IMR-90 (cell line): Measurements from ENCODE around the gene TCEAL4. TPM values are rescaled to one million over a fixed set of nuclear protein-coding genes. Genes with fewer than 3 reads are reported as not detected.

Source experiments
- ATAC-seq: fragments of 200-7000 bp; cut with Tn5 transposase; 2 replicates; pipeline ENCODE4 v1.9.1; 2020; ENCODE audit warnings: low read depth, mild to moderate bottlenecking, moderate library complexity
- BruUV-seq: library from RNA; stranded (reverse); fragments of 400-500 nt; replicated peaks from 2 replicates; lab custom pipeline; 2021; lab: Mats Ljungman, UMichigan
- CTCF ChIA-PET: fragments of 300-600 bp; formaldehyde crosslinking; extraction: SDS; loops from one replicate; lab custom pipeline; 2021; ENCODE audit warnings: antibody characterized with exemption; lab: Yijun Ruan, JAX
- POLR2A ChIA-PET: fragments of 300-600 bp; sonication (Branson Sonifier 250); formaldehyde crosslinking; loops from one replicate; lab custom pipeline; 2022; ENCODE audit warnings: antibody characterized with exemption; ENCODE audit not compliant: unreplicated experiment; lab: Charles Lee
- DNase-seq: peaks from one replicate; pipeline ENCODE4 v3.0.0; 2013
- H2AFZ ChIP-seq: replicated peaks from 2 replicates; pipeline ENCODE3; 2013; ENCODE audit warnings: low read length, mild to moderate bottlenecking; ENCODE audit not compliant: poor library complexity
- H2AK5ac ChIP-seq: 2 replicates; pipeline ENCODE4 v1.6.1; 2013; ENCODE audit warnings: low read depth, low read length, inconsistent platforms
- H2AK9ac ChIP-seq: replicated peaks from 2 replicates; pipeline ENCODE3; 2013; ENCODE audit warnings: mild to moderate bottlenecking, low read depth, low read length, moderate library complexity; ENCODE audit not compliant: poor library complexity
- H2BK120ac ChIP-seq: 2 replicates; pipeline ENCODE4 v1.6.1; 2013; ENCODE audit warnings: low read depth, low read length, inconsistent platforms
- H2BK15ac ChIP-seq: 3 replicates; pipeline ENCODE4 v1.6.1; 2013; ENCODE audit warnings: low read depth, low read length, inconsistent platforms
- H2BK20ac ChIP-seq: 2 replicates; pipeline ENCODE4 v1.6.1; 2013; ENCODE audit warnings: low read depth, mild to moderate bottlenecking, inconsistent platforms, low read length, moderate library complexity
- H2BK5ac ChIP-seq: 2 replicates; pipeline ENCODE4 v1.6.1; 2013; ENCODE audit warnings: mild to moderate bottlenecking, low read depth, low read length, inconsistent platforms; ENCODE audit not compliant: poor library complexity, severe bottlenecking
- H3K14ac ChIP-seq: replicated peaks from 2 replicates; pipeline ENCODE4 v1.6.1; 2013; ENCODE audit warnings: low read depth, low read length, inconsistent platforms
- H3K18ac ChIP-seq: 2 replicates; pipeline ENCODE4 v1.6.1; 2013; ENCODE audit warnings: low read depth, low read length, control low read depth
- H3K23ac ChIP-seq: 2 replicates; pipeline ENCODE4 v1.6.1; 2013; ENCODE audit warnings: low read depth, low read length, inconsistent platforms
- H3K27ac ChIP-seq: 2 replicates; pipeline ENCODE4 v1.5.1; 2013; ENCODE audit warnings: mild to moderate bottlenecking, control low read depth, low read length; ENCODE audit not compliant: insufficient read depth
- H3K27me3 ChIP-seq: 2 replicates; pipeline ENCODE4 v1.6.1; 2013; ENCODE audit warnings: low read length; ENCODE audit not compliant: control insufficient read depth, insufficient read depth
- H3K36me3 ChIP-seq: 2 replicates; pipeline ENCODE4 v1.6.1; 2013; ENCODE audit warnings: low read length, mixed read lengths; ENCODE audit not compliant: control insufficient read depth, insufficient read depth
- H3K4ac ChIP-seq: 2 replicates; pipeline ENCODE4 v1.6.1; 2013; ENCODE audit warnings: low read depth, low read length, inconsistent platforms
- H3K4me1 ChIP-seq: 2 replicates; pipeline ENCODE4 v1.6.1; 2013; ENCODE audit warnings: low read length, mixed read lengths; ENCODE audit not compliant: control insufficient read depth, insufficient read depth
- H3K4me2 ChIP-seq: 2 replicates; pipeline ENCODE4 v1.6.1; 2013; ENCODE audit warnings: low read depth, mild to moderate bottlenecking, control low read depth, low read length, moderate library complexity
- H3K4me3 ChIP-seq: 2 replicates; pipeline ENCODE4 v1.5.1; 2013; ENCODE audit warnings: low read depth, mild to moderate bottlenecking, control low read depth, low read length, moderate library complexity; ENCODE audit not compliant: insufficient read depth
- H3K56ac ChIP-seq: 2 replicates; pipeline ENCODE4 v1.6.1; 2013; ENCODE audit warnings: low read length, inconsistent platforms; ENCODE audit not compliant: insufficient read depth; ENCODE audit errors: extremely low read depth
- H3K79me1 ChIP-seq, 2 experiments: 2 replicates each; pipeline ENCODE4 v1.6.1; 2013; ENCODE audit warnings: low read length in 2 of 2, inconsistent platforms in 1 of 2, low read depth in 1 of 2
- H3K9ac ChIP-seq: 2 replicates; pipeline ENCODE4 v1.6.1; 2013; ENCODE audit warnings: low read depth, low read length, control low read depth
- H3K9me1 ChIP-seq: 2 replicates; pipeline ENCODE4 v1.6.1; 2013; ENCODE audit warnings: low read length, inconsistent platforms; ENCODE audit not compliant: insufficient read depth
- H3K9me3 ChIP-seq: 2 replicates; pipeline ENCODE4 v1.6.1; 2013; ENCODE audit warnings: low read length; ENCODE audit not compliant: control insufficient read depth, insufficient read depth
- H4K20me1 ChIP-seq: 2 replicates; pipeline ENCODE4 v1.6.1; 2013; ENCODE audit warnings: low read length, inconsistent platforms; ENCODE audit not compliant: insufficient read depth
- H4K5ac ChIP-seq: 2 replicates; pipeline ENCODE4 v1.6.1; 2013; ENCODE audit warnings: mild to moderate bottlenecking, low read depth, low read length, control low read depth
- H4K8ac ChIP-seq, 2 experiments: 2 replicates each; pipeline ENCODE4 v1.6.1; 2013; ENCODE audit warnings: low read depth in 2 of 2, low read length in 2 of 2, control low read depth in 1 of 2, inconsistent platforms in 1 of 2
- H4K91ac ChIP-seq: 2 replicates; pipeline ENCODE4 v1.6.1; 2013; ENCODE audit warnings: low read depth, low read length, inconsistent platforms; ENCODE audit not compliant: insufficient read depth
- BHLHE40 ChIP-seq: fragments of 150-350 bp; IDR thresholded peaks from 2 replicates; pipeline ENCODE4 v1.6.1; 2016; ENCODE audit warnings: mild to moderate bottlenecking, low read depth, low read length
- CEBPB ChIP-seq: IDR thresholded peaks from 2 replicates; pipeline ENCODE4 v1.6.1; 2012; ENCODE audit warnings: low read depth, low read length, improper control_type of control experiment
- CHD1 ChIP-seq: IDR thresholded peaks from 2 replicates; pipeline ENCODE4 v1.6.1; 2012; ENCODE audit warnings: low read depth, low read length, improper control_type of control experiment
- CTCF ChIP-seq: conservative IDR thresholded peaks from 2 replicates; pipeline ENCODE4 v1.5.1; 2012; ENCODE audit warnings: mild to moderate bottlenecking, low read depth, low read length, improper control_type of control experiment
- ELK1 ChIP-seq: fragments of 150-350 bp; IDR thresholded peaks from 2 replicates; pipeline ENCODE4 v1.6.1; 2016; ENCODE audit warnings: low read depth, mild to moderate bottlenecking, low read length, moderate library complexity, borderline replicate concordance
- FOS ChIP-seq: fragments of 150-350 bp; IDR thresholded peaks from 2 replicates; pipeline ENCODE4 v1.6.1; 2016; ENCODE audit warnings: low read depth, low read length
- MAFK ChIP-seq: IDR thresholded peaks from 2 replicates; pipeline ENCODE4 v1.6.1; 2012; ENCODE audit warnings: low read depth, low read length, improper control_type of control experiment
- MAZ ChIP-seq: IDR thresholded peaks from 2 replicates; pipeline ENCODE4 v1.6.1; 2012; ENCODE audit warnings: low read depth, mild to moderate bottlenecking, low read length, improper control_type of control experiment, moderate library complexity, borderline replicate concordance
- MXI1 ChIP-seq: IDR thresholded peaks from 2 replicates; pipeline ENCODE4 v1.6.1; 2012; ENCODE audit warnings: low read depth, mild to moderate bottlenecking, low read length, moderate library complexity, borderline replicate concordance
- NFE2L2 ChIP-seq: fragments of 150-350 bp; IDR thresholded peaks from 2 replicates; pipeline ENCODE4 v1.6.1; 2016; ENCODE audit warnings: low read depth, mild to moderate bottlenecking, low read length
- POLR2A ChIP-seq: IDR thresholded peaks from 2 replicates; pipeline ENCODE4 v1.6.1; 2012; ENCODE audit warnings: mild to moderate bottlenecking, low read depth, low read length
- RAD21 ChIP-seq: IDR thresholded peaks from 2 replicates; pipeline ENCODE4 v1.6.1; 2012; ENCODE audit warnings: low read length, improper control_type of control experiment
- RCOR1 ChIP-seq: IDR thresholded peaks from 2 replicates; pipeline ENCODE4 v1.6.1; 2012; ENCODE audit warnings: mild to moderate bottlenecking, low read length, improper control_type of control experiment; ENCODE audit not compliant: insufficient replicate concordance
- RFX5 ChIP-seq: IDR thresholded peaks from 2 replicates; pipeline ENCODE4 v1.8.0; 2012; ENCODE audit warnings: low read depth, mild to moderate bottlenecking, low read length, moderate library complexity
- SMC3 ChIP-seq: fragments of 150-350 bp; IDR thresholded peaks from 2 replicates; pipeline ENCODE4 v1.6.1; 2016; ENCODE audit warnings: low read depth, mild to moderate bottlenecking, antibody characterized with exemption, low read length, moderate library complexity
- USF2 ChIP-seq: fragments of 150-350 bp; IDR thresholded peaks from 2 replicates; pipeline ENCODE4 v1.6.1; 2017; ENCODE audit warnings: mild to moderate bottlenecking, antibody characterized with exemption, low read length, low read depth
- WGBS, 2 experiments: methylation state at CpG; one replicate each; pipeline versions ENCODE4 v1.1.5 to v1.1.7; 2013; ENCODE audit warnings: missing lambda C conversion rate in 2 of 2; ENCODE audit not compliant: insufficient read length in 1 of 2; ENCODE audit errors: extremely low coverage in 2 of 2; 5-methylcytosine and 5-hydroxymethylcytosine counted together
- dilution Hi-C: fragments of 300-500 bp; cut with HindIII; formaldehyde crosslinking; loops from one replicate; pipeline ENCODE4 v1.14.3; 2018; ENCODE audit warnings: low sequenced_read_pairs; ENCODE audit not compliant: unreplicated experiment
- in situ Hi-C: fragments of 300-500 bp; cut with MboI; formaldehyde crosslinking; loops from 3 replicates; pipeline ENCODE4 v1.14.3; 2019; ENCODE audit warnings: low sequenced_read_pairs, inconsistent platforms, mixed read lengths
- intact Hi-C: fragments of 100-400 bp; cut with micrococcal nuclease; formaldehyde crosslinking; loops from 2 replicates; pipeline ENCODE4 v1.10.0; 2022
- polyA plus RNA-seq, 3 experiments: library from polyadenylated mRNA; depleted of rRNA; stranded (reverse); fragments of >200 nt; gene quantifications; 2 replicates each; pipeline ENCODE4 v1.2.3, GENCODE V29; 2012; ENCODE audit warnings: low replicate concordance in 1 of 3
- total RNA-seq: library from RNA; depleted of rRNA; stranded (reverse); fragments of >200 nt; gene quantifications from 2 replicates; pipeline ENCODE4 v1.2.3, GENCODE V29; 2012

TCEAL4 gene
- total and polyA plus RNA-seq, 2 of the 4 experiments (the other 2 are of a cell fraction): 11.1 to 31.9 TPM

DNA sequence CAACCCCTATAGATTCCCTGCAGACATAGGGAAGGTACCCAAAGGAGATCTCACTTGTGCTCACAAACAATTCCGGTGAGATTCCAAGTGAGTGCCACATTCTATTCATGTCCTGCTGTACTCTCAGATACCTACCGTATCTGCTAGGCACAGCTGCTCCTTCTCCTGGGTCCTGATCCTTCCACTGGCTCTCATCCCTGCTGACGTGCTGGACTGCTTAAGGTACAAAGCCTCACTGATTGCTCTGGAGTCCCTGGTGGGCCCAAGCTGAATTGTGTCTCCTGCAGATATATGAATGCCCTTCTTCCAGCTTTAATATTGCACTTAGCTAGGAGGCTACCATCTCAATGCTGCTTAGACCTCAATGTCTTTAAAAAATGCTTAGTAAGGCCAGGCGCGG, 45.8 kb downstream of the TCEAL4 start:
- Histone ChIP-seq H3K4me2 (no peak overlapping the region), H2BK5ac (no peak overlapping the region), H3K27ac (no peak overlapping the region), H2AFZ (no peak overlapping the region), H3K9me1 (peaks cover 3% of the 10 kb centered on the region; the same call in 1 of the 2 replicates), H3K79me1 (peaks cover 0 to 7% of the 10 kb centered on the region in 2 experiments; a peak in 1 of 4 replicates), H4K5ac (no peak overlapping the region), H2BK120ac (no peak overlapping the region), H3K4me3 (no peak overlapping the region), H2AK9ac (no peak overlapping the region), H3K23ac (no peak overlapping the region), H3K9ac (no peak overlapping the region), H2BK15ac (no peak overlapping the region), H4K91ac (no peak overlapping the region), H3K14ac (no peak overlapping the region), H3K36me3 (no peaks in the 10 kb centered on the region), H3K4ac (no peak overlapping the region), H3K18ac (no peak overlapping the region), H3K56ac (no peak overlapping the region), H3K9me3 (no peaks in the 10 kb centered on the region), H4K8ac (no peak overlapping the region), H3K27me3 (no peaks in the 10 kb centered on the region), H2BK20ac (no peak overlapping the region), H4K20me1 (no peaks in the 10 kb centered on the region), H2AK5ac (no peak overlapping the region), H3K4me1 (no peaks in the 10 kb centered on the region)
- CTCF ChIA-PET: no interaction called here
- no peak for ATAC-seq
- 90% methylated on average over 5 of the region's 5 CpGs; no CpG with 5 or more reads in 1 of the 2 experiments for WGBS, 2 experiments
- no peak for DNase-seq
- BruUV-seq: no TSS peak
- no peak for TF ChIP-seq CHD1
- no peak for TF ChIP-seq NFE2L2
- no peak for TF ChIP-seq POLR2A
- no peak for TF ChIP-seq SMC3
- no peak for TF ChIP-seq CTCF
- no peak for TF ChIP-seq MXI1
- TF ChIP-seq BHLHE40: no peak
- no peak for TF ChIP-seq CEBPB
- TF ChIP-seq RFX5: no peak
- TF ChIP-seq USF2: no peak
- TF ChIP-seq MAFK: no peak
- TF ChIP-seq RAD21: no peak
- no peak for TF ChIP-seq FOS
- TF ChIP-seq ELK1: no peak
- TF ChIP-seq RCOR1: no peak
- no peak for TF ChIP-seq MAZ
- in situ Hi-C loops: no loop called here
- intact Hi-C loops: loop anchor here (2.0 to 10.0 kb wide), 3 partner anchors 56 to 94 kb away; partner anchors contain the start of gene MORF4L2
- POLR2A ChIA-PET: no interaction called here
- dilution Hi-C loops: no loop called here
